H9 (cell line): ENCODE measurements around the gene MLC1. TPM values are rescaled to one million over a fixed set of nuclear protein-coding genes. Genes with fewer than 3 reads are reported as not detected.

ENCODE experiments used
- DNase-seq: peaks from one replicate; pipeline ENCODE4 v3.0.0-alpha.2; 2017
- H2AFZ ChIP-seq: one replicate; pipeline ENCODE4 v1.6.1; 2013; ENCODE audit warnings: mild to moderate bottlenecking, low read length, control low read depth, moderate library complexity
- H2AK5ac ChIP-seq: 2 replicates; pipeline ENCODE4 v1.6.1; 2013; ENCODE audit warnings: low read length, control low read depth, mixed read lengths; ENCODE audit not compliant: insufficient read length
- H2BK120ac ChIP-seq: one replicate; pipeline ENCODE4 v1.6.1; 2013; ENCODE audit warnings: low read depth, mild to moderate bottlenecking, low read length, control low read depth, inconsistent platforms; ENCODE audit not compliant: poor library complexity, severe bottlenecking
- H2BK12ac ChIP-seq: 2 replicates; pipeline ENCODE4 v1.6.1; 2013; ENCODE audit warnings: low read length, control low read depth, mixed read lengths, low read depth; ENCODE audit not compliant: insufficient read length
- H2BK15ac ChIP-seq: 2 replicates; pipeline ENCODE4 v1.6.1; 2013; ENCODE audit warnings: low read depth, low read length, control low read depth
- H2BK20ac ChIP-seq: one replicate; pipeline ENCODE4 v1.6.1; 2013; ENCODE audit warnings: low read depth, mild to moderate bottlenecking, low read length, control low read depth, inconsistent platforms; ENCODE audit not compliant: poor library complexity, severe bottlenecking
- H2BK5ac ChIP-seq: 2 replicates; pipeline ENCODE4 v1.6.1; 2013; ENCODE audit warnings: low read length, control low read depth, mixed read lengths; ENCODE audit not compliant: insufficient read length
- H3K14ac ChIP-seq: 2 replicates; pipeline ENCODE4 v1.6.1; 2013; ENCODE audit warnings: low read length, control low read depth; ENCODE audit not compliant: insufficient read depth
- H3K18ac ChIP-seq: 2 replicates; pipeline ENCODE4 v1.6.1; 2013; ENCODE audit warnings: low read depth, mild to moderate bottlenecking, mixed read lengths, low read length, control low read depth; ENCODE audit not compliant: insufficient read length
- H3K23ac ChIP-seq: 2 replicates; pipeline ENCODE4 v1.6.1; 2013; ENCODE audit warnings: low read length, control low read depth, mixed read lengths, low read depth; ENCODE audit not compliant: insufficient read length
- H3K23me2 ChIP-seq: 2 replicates; pipeline ENCODE4 v1.6.1; 2013; ENCODE audit warnings: low read depth, mild to moderate bottlenecking, mixed read lengths, low read length, control low read depth; ENCODE audit not compliant: insufficient read length, poor library complexity, severe bottlenecking
- H3K27ac ChIP-seq: 2 replicates; pipeline ENCODE4 v1.5.1; 2013; ENCODE audit warnings: low read length, control low read depth, mixed read lengths, low read depth; ENCODE audit not compliant: insufficient read length
- H3K27me3 ChIP-seq: 2 replicates; pipeline ENCODE4 v1.6.1; 2013; ENCODE audit warnings: low read length, control low read depth, inconsistent platforms; ENCODE audit not compliant: insufficient read depth
- H3K4ac ChIP-seq: 2 replicates; pipeline ENCODE4 v1.6.1; 2013; ENCODE audit warnings: low read depth, mild to moderate bottlenecking, control low read depth, inconsistent platforms, low read length, moderate library complexity
- H3K4me1 ChIP-seq: 2 replicates; pipeline ENCODE4 v1.6.1; 2013; ENCODE audit warnings: low read length, control low read depth, inconsistent platforms; ENCODE audit not compliant: insufficient read depth
- H3K4me2 ChIP-seq: 2 replicates; pipeline ENCODE4 v1.6.1; 2013; ENCODE audit warnings: low read length, control low read depth, mixed read lengths; ENCODE audit not compliant: insufficient read length, insufficient read depth
- H3K56ac ChIP-seq: 2 replicates; pipeline ENCODE4 v1.6.1; 2013; ENCODE audit warnings: low read depth, mild to moderate bottlenecking, mixed read lengths, low read length, control low read depth; ENCODE audit not compliant: insufficient read length
- H3K79me1 ChIP-seq: 2 replicates; pipeline ENCODE4 v1.6.1; 2013; ENCODE audit warnings: low read depth, mild to moderate bottlenecking, moderate library complexity, low read length, control low read depth, inconsistent platforms; ENCODE audit not compliant: insufficient read depth, poor library complexity, severe bottlenecking
- H3K79me2 ChIP-seq: 2 replicates; pipeline ENCODE4 v1.6.1; 2013; ENCODE audit warnings: low read length, control low read depth, inconsistent platforms; ENCODE audit not compliant: insufficient read depth
- H3K9ac ChIP-seq: 2 replicates; pipeline ENCODE4 v1.6.1; 2013; ENCODE audit warnings: low read length, control low read depth, mixed read lengths; ENCODE audit not compliant: insufficient read length; ENCODE audit errors: extremely low read depth
- H3K9me3 ChIP-seq: one replicate; pipeline ENCODE4 v1.6.1; 2013; ENCODE audit warnings: low read depth, low read length, inconsistent platforms; ENCODE audit not compliant: control insufficient read depth
- H3T11ph ChIP-seq: one replicate; pipeline ENCODE4 v1.6.1; 2013; ENCODE audit warnings: mild to moderate bottlenecking, low read length, control low read depth, inconsistent platforms
- H4K20me1 ChIP-seq: one replicate; pipeline ENCODE4 v1.6.1; 2013; ENCODE audit not compliant: control insufficient read depth, insufficient read length, insufficient read depth
- H4K5ac ChIP-seq: 2 replicates; pipeline ENCODE4 v1.6.1; 2013; ENCODE audit warnings: low read depth, mild to moderate bottlenecking, mixed read lengths, low read length, control low read depth; ENCODE audit not compliant: insufficient read length
- H4K8ac ChIP-seq: replicated peaks from 2 replicates; pipeline ENCODE4 v1.6.1; 2013; ENCODE audit warnings: low read length, control low read depth, mixed read lengths, low read depth; ENCODE audit not compliant: insufficient read length
- H4K91ac ChIP-seq: 2 replicates; pipeline ENCODE4 v1.6.1; 2013; ENCODE audit warnings: low read depth, mild to moderate bottlenecking, moderate library complexity, mixed read lengths, low read length, control low read depth; ENCODE audit not compliant: insufficient read length
- H3K27ac Mint-ChIP-seq, 3 experiments: 2 replicates in 2 of 3; 3 replicates in 1 of 3; pipeline ENCODE4 v1.8.0; 2020 to 2021; ENCODE audit warnings: mixed read lengths in 3 of 3, mild to moderate bottlenecking in 1 of 3, moderate library complexity in 1 of 3
- H3K27me3 Mint-ChIP-seq: 2 replicates; pipeline ENCODE4 v1.8.0; 2021; ENCODE audit warnings: low read depth, mild to moderate bottlenecking, moderate library complexity, mixed read lengths
- H3K36me3 Mint-ChIP-seq, 3 experiments: 2 replicates in 2 of 3; 3 replicates in 1 of 3; pipeline ENCODE4 v1.8.0; 2020 to 2021; ENCODE audit warnings: low read depth in 3 of 3, mixed read lengths in 3 of 3; ENCODE audit not compliant: insufficient read depth in 1 of 3
- H3K4me1 Mint-ChIP-seq, 2 experiments: 2 replicates each; pipeline ENCODE4 v1.8.0; 2020; ENCODE audit warnings: mixed read lengths in 2 of 2
- H3K4me3 Mint-ChIP-seq, 2 experiments: 2 replicates in 1 of 2; 3 replicates in 1 of 2; pipeline ENCODE4 v1.8.0; 2020 to 2021; ENCODE audit warnings: mild to moderate bottlenecking in 2 of 2, mixed read lengths in 2 of 2, moderate library complexity in 1 of 2
- H3K9me3 Mint-ChIP-seq, 2 experiments: 2 replicates in 1 of 2; 3 replicates in 1 of 2; pipeline ENCODE4 v1.8.0; 2020; ENCODE audit warnings: mild to moderate bottlenecking in 2 of 2, mixed read lengths in 2 of 2, moderate library complexity in 1 of 2
- WGBS: extraction: QIAGEN DNeasy Blood & Tissue Kit; methylation state at CpG from one replicate; pipeline ENCODE4 v1.1.7; 2013; ENCODE audit warnings: missing lambda C conversion rate, low lambda C conversion rate, mixed read lengths; ENCODE audit not compliant: insufficient read length; ENCODE audit errors: extremely low coverage; 5-methylcytosine and 5-hydroxymethylcytosine counted together
- total RNA-seq: library from RNA; stranded (reverse); gene quantifications from 2 replicates; pipeline ENCODE4 v1.2.1, GENCODE V29; 2021
- TF ChIP-seq, protein P1 (sequence below): fragments of 200-600 bp; sonication (generic); conservative IDR thresholded peaks from 3 replicates; pipeline ENCODE4 v1.8.0; 2021; ENCODE audit warnings: antibody characterized with exemption, mild to moderate bottlenecking

MLC1 gene
- total RNA-seq, 1 experiment from 2014 or later: not detected

DNA sequence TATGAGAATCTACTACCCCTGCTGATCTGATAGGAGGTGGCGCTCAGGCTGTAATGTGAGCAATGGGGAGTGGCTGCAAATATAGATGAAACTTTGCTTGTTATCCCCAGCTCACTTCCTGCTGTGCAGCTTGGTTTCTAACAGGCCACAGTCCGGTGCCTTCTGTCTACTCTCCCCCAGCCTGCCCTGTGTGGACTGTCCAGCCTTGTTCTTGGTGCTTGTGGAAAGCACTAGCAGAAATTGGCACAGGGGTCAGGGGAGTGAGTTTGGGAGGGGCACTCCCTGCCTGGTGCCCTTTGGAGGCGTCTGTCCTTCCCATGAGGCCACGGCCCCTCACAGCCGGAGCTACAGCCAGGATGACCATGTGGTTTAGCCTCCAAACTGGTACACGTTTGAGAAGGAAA, 18.9 kb upstream of the MLC1 start:
- WGBS: no CpG with 5 or more reads among the region's 6 CpGs
- Histone ChIP-seq H3K27ac (no peak overlapping the region), H3K9ac (no peak overlapping the region), H3K23me2 (no peaks in the 10 kb centered on the region), H2BK15ac (no peak overlapping the region), H3T11ph (no peak overlapping the region), H3K79me1 (no peaks in the 10 kb centered on the region), H3K9me3 (no peaks in the 10 kb centered on the region), H2BK5ac (no peak overlapping the region), H3K79me2 (no peaks in the 10 kb centered on the region), H3K27me3 (no peaks in the 10 kb centered on the region), H2BK120ac (no peak overlapping the region), H3K14ac (no peak overlapping the region), H3K18ac (no peak overlapping the region), H2AFZ (no peak overlapping the region), H4K20me1 (no peaks in the 10 kb centered on the region), H4K8ac (no peak overlapping the region), H4K5ac (no peak overlapping the region), H3K4me1 (no peaks in the 10 kb centered on the region), H2BK20ac (no peak overlapping the region), H3K56ac (no peak overlapping the region), H4K91ac (no peak overlapping the region), H2AK5ac (no peak overlapping the region), H3K4ac (no peak overlapping the region), H3K4me2 (no peak overlapping the region), H3K23ac (no peak overlapping the region), H2BK12ac (no peak overlapping the region)
- Mint-ChIP-seq H3K27ac (no peak overlapping the region), H3K4me3 (no peak overlapping the region), H3K4me1 (no peaks in the 10 kb centered on the region), H3K27me3 (peaks cover 16% of the 10 kb centered on the region), H3K9me3 (no peaks in the 10 kb centered on the region; a peak in 1 of 5 replicates), H3K36me3 (no peaks in the 10 kb centered on the region)
- no peak for DNase-seq
- TF ChIP-seq, protein P1, sequence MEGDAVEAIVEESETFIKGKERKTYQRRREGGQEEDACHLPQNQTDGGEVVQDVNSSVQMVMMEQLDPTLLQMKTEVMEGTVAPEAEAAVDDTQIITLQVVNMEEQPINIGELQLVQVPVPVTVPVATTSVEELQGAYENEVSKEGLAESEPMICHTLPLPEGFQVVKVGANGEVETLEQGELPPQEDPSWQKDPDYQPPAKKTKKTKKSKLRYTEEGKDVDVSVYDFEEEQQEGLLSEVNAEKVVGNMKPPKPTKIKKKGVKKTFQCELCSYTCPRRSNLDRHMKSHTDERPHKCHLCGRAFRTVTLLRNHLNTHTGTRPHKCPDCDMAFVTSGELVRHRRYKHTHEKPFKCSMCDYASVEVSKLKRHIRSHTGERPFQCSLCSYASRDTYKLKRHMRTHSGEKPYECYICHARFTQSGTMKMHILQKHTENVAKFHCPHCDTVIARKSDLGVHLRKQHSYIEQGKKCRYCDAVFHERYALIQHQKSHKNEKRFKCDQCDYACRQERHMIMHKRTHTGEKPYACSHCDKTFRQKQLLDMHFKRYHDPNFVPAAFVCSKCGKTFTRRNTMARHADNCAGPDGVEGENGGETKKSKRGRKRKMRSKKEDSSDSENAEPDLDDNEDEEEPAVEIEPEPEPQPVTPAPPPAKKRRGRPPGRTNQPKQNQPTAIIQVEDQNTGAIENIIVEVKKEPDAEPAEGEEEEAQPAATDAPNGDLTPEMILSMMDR: no peak
